CD8-positive, alpha-beta memory T cell (primary cell): ENCODE data around the gene GLYAT. TPM values are rescaled to one million over a fixed set of nuclear protein-coding genes. Genes with fewer than 3 reads are reported as not detected.

Experiments
- CTCF ChIA-PET: fragments of 350-600 bp; sonication (Branson Sonifier 250); formaldehyde crosslinking; loops from one replicate; lab custom pipeline; 2021; ENCODE audit warnings: antibody characterized with exemption; lab: Charles Lee
- POLR2A ChIA-PET: fragments of 350-600 bp; sonication (Branson Sonifier 250); formaldehyde crosslinking; loops from one replicate; lab custom pipeline; 2021; ENCODE audit warnings: antibody characterized with exemption; lab: Charles Lee
- DNase-seq, 5 donors: peaks; one replicate each; pipeline versions ENCODE4 v3.0.0 to v3.0.0-alpha.2; 2020 to 2022; ENCODE audit warnings: mixed read lengths in 1 of 5
- H3K27ac ChIP-seq: one replicate; pipeline ENCODE4 v1.7.0; 2013; ENCODE audit warnings: low read depth, mild to moderate bottlenecking, low read length, moderate library complexity
- H3K27me3 ChIP-seq: 2 replicates; pipeline ENCODE4 v1.7.0; 2013; ENCODE audit warnings: low read length, mild to moderate bottlenecking; ENCODE audit not compliant: insufficient read depth, poor library complexity, severe bottlenecking
- H3K36me3 ChIP-seq: 2 replicates; pipeline ENCODE4 v1.7.0; 2013; ENCODE audit warnings: mild to moderate bottlenecking, low read length, moderate library complexity; ENCODE audit not compliant: insufficient read depth
- H3K4me1 ChIP-seq: 2 replicates; pipeline ENCODE4 v1.7.0; 2013; ENCODE audit warnings: mild to moderate bottlenecking, low read length, moderate library complexity; ENCODE audit not compliant: insufficient read depth
- H3K4me3 ChIP-seq: 2 replicates; pipeline ENCODE4 v1.7.0; 2013; ENCODE audit warnings: mild to moderate bottlenecking, low read length
- H3K9me3 ChIP-seq: 2 replicates; pipeline ENCODE4 v1.7.0; 2013; ENCODE audit warnings: mild to moderate bottlenecking, low read length
- H3K27ac Mint-ChIP-seq, 8 donors: one replicate each; pipeline ENCODE4 v1.8.0; 2020 to 2021; ENCODE audit warnings: mixed read lengths in 8 of 8, mild to moderate bottlenecking in 6 of 8, inconsistent platforms in 3 of 8, moderate library complexity in 3 of 8
- H3K27me3 Mint-ChIP-seq, 2 donors: one replicate each; pipeline ENCODE4 v1.8.0; 2020 to 2021; ENCODE audit warnings: mixed read lengths in 2 of 2, mild to moderate bottlenecking in 1 of 2, moderate library complexity in 1 of 2
- H3K36me3 Mint-ChIP-seq, 3 donors: one replicate each; pipeline ENCODE4 v1.8.0; 2020 to 2021; ENCODE audit warnings: mixed read lengths in 3 of 3, inconsistent platforms in 1 of 3, mild to moderate bottlenecking in 1 of 3
- H3K4me1 Mint-ChIP-seq, 3 donors: one replicate each; pipeline ENCODE4 v1.8.0; 2020 to 2021; ENCODE audit warnings: mixed read lengths in 3 of 3, inconsistent platforms in 1 of 3, mild to moderate bottlenecking in 1 of 3
- H3K4me3 Mint-ChIP-seq, 7 donors: one replicate each; pipeline ENCODE4 v1.8.0; 2020 to 2021; ENCODE audit warnings: mixed read lengths in 7 of 7, mild to moderate bottlenecking in 6 of 7, moderate library complexity in 4 of 7, inconsistent platforms in 2 of 7
- H3K9me3 Mint-ChIP-seq, 5 donors: one replicate each; pipeline ENCODE4 v1.8.0; 2020 to 2022; ENCODE audit warnings: mixed read lengths in 5 of 5, mild to moderate bottlenecking in 3 of 5, moderate library complexity in 2 of 5, inconsistent platforms in 1 of 5
- polyA plus RNA-seq: library from polyadenylated mRNA; unstranded; fragments of 300-500 nt; fragmentation: Illumina TruSeq; gene quantifications from one replicate; pipeline ENCODE4 v1.2.3, GENCODE V29; 2021
- total RNA-seq, 2 experiments: library from RNA; stranded (reverse); gene quantifications; one replicate each; pipeline ENCODE4 v1.2.3, GENCODE V29; 2021

The GLYAT gene
- total and polyA plus RNA-seq, 3 experiments from 2014 or later, result not detected

DNA sequence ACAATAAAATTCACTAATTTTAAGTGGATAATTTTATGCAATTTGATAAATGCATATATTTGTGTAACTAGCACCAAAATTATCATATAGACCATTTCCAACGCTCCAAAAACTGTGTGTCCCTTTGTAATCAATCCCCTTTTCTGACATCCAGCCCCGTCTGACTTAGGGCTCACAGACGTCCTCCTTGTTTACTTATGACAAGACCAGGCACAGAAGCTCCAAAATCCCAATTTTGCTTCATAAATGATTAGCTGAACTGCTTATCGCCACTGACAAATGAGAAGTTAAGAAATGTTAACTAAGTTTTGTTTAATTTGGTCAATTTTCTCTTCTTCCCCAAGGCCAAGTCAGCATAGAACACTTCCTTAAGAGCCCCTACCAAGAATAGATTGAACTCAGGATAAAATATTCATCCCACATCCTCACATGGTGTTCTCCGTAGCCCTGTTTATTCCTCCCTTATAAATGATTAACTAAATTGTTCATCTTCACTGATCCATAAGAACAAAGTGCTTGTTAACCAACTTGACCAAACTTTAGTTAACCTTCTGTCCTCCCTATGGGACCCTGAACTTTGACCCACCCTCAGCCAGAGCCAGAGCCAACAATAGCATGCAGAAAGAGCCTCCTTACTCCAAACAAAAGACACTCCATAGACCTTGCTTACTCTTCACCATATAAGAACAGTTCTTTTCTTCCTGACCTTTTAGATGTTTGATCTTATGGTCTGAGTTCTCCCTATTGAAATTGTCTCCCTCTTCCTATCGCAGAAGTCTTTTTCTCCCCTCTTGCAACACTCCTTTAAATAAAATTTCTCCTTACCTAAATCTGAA lies 30.8 kb upstream of the GLYAT start:
- H3K4me1 Mint-ChIP-seq, result no peaks in the 10 kb centered on the region
- peaks cover 9 to 22% of the 10 kb centered on the region in 2 donors for H3K27me3 Mint-ChIP-seq
- H3K27ac Mint-ChIP-seq, result no peak overlapping the region
- Histone ChIP-seq H3K9me3 (no peaks in the 10 kb centered on the region), H3K4me1 (no peaks in the 10 kb centered on the region), H3K4me3 (no peak overlapping the region), H3K36me3 (no peaks in the 10 kb centered on the region), H3K27ac (no peak overlapping the region), H3K27me3 (no peaks in the 10 kb centered on the region)
- H3K36me3 Mint-ChIP-seq, result no peaks in the 10 kb centered on the region
- CTCF ChIA-PET, result no interaction called here
- no peaks in the 10 kb centered on the region for H3K9me3 Mint-ChIP-seq
- H3K4me3 Mint-ChIP-seq, result no peak overlapping the region
- no peak for DNase-seq
- POLR2A ChIA-PET, result no interaction called here

DNA sequence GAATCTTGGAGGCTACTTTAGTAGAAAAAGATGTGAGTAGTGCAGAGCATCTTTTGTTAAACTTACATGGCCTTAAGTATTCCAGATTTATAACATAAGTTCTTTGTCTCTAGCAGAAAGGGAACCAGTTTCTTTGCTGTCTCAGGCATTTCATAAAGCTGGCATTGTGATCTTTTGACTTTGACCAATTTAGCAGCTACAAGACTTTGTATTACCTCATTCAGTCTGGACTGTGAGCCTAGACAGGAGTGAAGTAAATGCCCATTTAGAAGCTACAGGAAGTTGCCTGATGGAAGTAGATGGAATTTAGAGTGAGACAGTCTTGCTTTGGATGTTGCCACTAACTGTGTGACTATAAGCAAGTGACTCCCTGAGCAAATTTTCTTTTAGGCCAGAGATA lies 25.7 kb upstream of the GLYAT start:
- no peaks in the 10 kb centered on the region for H3K27me3 ChIP-seq
- H3K27ac ChIP-seq, result no peak overlapping the region
- H3K9me3 ChIP-seq, result no peaks in the 10 kb centered on the region
- CTCF ChIA-PET, result no interaction called here
- peaks cover 0 to 3% (median 0%) of the 10 kb centered on the region in 5 donors for H3K9me3 Mint-ChIP-seq
- POLR2A ChIA-PET, result no interaction called here
- H3K4me1 ChIP-seq, result no peaks in the 10 kb centered on the region
- H3K4me1 Mint-ChIP-seq, result no peaks in the 10 kb centered on the region
- DNase-seq, result no peak
- H3K27me3 Mint-ChIP-seq, result peaks cover 3 to 10% of the 10 kb centered on the region in 2 donors
- H3K27ac Mint-ChIP-seq, result no peak overlapping the region
- H3K4me3 ChIP-seq, result no peak overlapping the region
- H3K36me3 Mint-ChIP-seq, result no peaks in the 10 kb centered on the region
- no peaks in the 10 kb centered on the region for H3K36me3 ChIP-seq
- no peak overlapping the region for H3K4me3 Mint-ChIP-seq

DNA sequence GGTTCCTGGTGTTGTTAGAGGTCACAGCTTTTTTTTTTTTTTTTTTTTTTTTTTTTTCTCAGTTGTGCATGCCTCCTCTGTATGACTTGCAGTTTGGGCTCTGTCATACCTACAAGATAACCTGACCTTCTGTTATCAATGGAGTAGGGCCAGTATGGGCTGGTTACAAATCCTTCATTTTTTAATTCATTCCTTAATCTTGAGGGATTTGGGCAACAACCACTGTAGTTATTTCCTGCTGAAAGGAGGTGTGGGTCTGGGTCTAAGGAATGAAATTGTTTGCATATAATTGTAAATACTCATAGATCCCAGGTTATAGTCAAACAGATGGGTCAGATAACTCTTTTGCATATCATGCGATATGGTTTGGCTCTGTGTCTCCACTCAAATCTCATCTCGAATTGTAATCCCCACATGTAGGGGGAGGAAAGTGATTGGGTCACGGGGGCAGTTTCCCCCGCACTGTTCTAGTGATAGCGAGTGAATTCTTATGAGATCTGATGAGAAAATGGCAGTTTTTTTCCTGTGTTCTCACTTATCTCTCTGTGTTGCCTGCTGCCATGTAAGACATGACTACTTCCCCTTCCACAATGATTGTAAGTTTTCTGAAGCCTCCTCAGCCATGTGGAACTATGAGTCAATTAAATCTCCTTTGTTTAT lies 14.1 kb upstream of the GLYAT start:
- H3K9me3 Mint-ChIP-seq, result peaks cover 4 to 23% (median 9%) of the 10 kb centered on the region in 5 donors
- POLR2A ChIA-PET, result no interaction called here

DNA sequence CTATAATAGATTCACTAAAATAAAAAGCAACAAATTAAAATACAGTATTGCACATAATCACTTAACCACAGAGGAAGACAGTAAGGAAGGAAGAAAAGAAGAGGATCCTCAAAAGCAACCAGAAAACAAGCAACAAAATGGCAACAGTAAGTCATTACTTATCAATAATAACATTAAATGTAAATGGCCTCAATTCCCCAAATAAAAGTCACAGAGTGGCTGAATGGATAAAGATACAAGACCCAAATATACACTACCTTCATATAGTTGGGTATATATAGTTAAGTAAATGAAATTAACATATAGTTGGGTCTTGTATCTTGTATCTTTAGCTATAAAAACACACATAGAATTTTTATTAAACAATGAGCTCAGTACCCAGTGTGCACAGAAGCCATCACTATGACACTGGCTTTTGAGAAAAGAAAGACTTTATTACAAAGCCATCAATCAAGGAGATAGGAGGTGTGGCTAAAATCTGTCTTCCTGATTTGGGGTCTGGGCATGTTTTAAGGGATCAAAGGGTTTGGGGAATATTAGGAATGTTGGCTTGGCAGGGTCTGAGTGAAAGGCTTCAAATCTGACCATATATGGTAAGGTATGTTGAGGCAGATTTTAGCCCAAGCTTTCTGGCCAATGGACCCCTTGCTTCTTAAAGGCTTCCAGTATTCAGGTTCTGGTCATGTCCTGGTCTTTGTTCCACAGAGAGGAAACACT lies 13.4 kb upstream of the GLYAT start:
- no peaks in the 10 kb centered on the region for H3K4me1 Mint-ChIP-seq
- CTCF ChIA-PET, result no interaction called here
- H3K4me3 ChIP-seq, result no peak overlapping the region

More for the DNA sequence above, 14.1 kb upstream of the GLYAT start:
- DNase-seq, result no peak
- Histone ChIP-seq H3K4me1 (no peaks in the 10 kb centered on the region), H3K36me3 (no peaks in the 10 kb centered on the region), H3K27ac (peak overlapping the region; percentile 28), H3K9me3 (no peaks in the 10 kb centered on the region), H3K4me3 (no peak overlapping the region), H3K27me3 (no peaks in the 10 kb centered on the region)
- Mint-ChIP-seq H3K36me3 (peaks cover 0 to 3% (median 0%) of the 10 kb centered on the region in 3 donors), H3K4me3 (no peak overlapping the region), H3K27me3 (peaks cover 22 to 34% of the 10 kb centered on the region in 2 donors), H3K4me1 (no peaks in the 10 kb centered on the region), H3K27ac (no peak overlapping the region)
- CTCF ChIA-PET, result no interaction called here

DNA sequence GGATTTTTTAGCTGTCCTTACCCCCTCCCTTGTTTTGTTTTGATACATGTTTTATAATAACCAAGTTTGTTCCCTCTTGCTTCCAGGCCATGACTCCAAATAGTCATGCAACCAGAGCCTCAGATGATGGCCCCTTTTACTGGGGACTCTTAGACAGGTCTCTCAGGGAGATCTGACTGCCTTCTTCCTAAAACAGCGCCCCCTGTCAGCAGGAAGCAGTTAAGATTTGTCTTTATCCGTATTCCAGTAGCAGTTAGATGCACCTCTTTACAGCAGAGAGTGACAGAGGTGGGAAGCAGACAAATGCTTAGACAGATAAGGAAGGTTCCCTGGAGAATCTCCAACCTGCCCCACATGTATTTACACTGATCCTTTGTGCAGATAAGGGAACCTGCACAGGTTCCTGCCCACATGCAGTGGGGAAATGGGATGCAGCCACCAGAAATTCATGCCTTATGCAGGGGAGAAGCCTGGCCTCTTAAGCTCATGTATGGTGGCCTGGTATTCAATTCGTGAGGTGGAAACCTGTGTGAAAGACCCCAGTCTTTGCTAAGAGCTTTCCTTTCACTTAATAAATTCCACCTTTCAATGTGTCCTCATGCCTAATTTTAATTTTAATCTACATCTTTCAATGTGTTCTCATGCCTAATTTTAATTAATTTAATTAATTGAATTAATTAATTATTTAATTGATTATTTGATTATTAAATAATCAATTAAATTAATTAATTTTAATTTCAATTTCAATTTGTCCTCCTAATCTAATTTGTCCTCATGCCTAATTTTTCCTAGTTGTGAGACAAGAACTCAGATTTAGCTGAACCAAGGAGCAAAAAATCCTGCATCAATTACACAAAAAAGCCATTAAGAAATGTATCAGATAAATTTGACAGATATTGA lies 11.5 kb upstream of the GLYAT start:
- Mint-ChIP-seq H3K4me3 (no peak overlapping the region), H3K27me3 (peaks cover 13 to 30% of the 10 kb centered on the region in 2 donors), H3K36me3 (peaks cover 0 to 4% (median 0%) of the 10 kb centered on the region in 3 donors), H3K27ac (no peak overlapping the region), H3K4me1 (no peaks in the 10 kb centered on the region), H3K9me3 (peaks cover 10 to 25% (median 12%) of the 10 kb centered on the region in 5 donors)
- ChIA-PET CTCF (no interaction called here), POLR2A (no interaction called here)
- Histone ChIP-seq H3K4me3 (no peak overlapping the region), H3K27ac (no peak overlapping the region), H3K36me3 (no peaks in the 10 kb centered on the region), H3K9me3 (no peaks in the 10 kb centered on the region), H3K27me3 (no peaks in the 10 kb centered on the region), H3K4me1 (no peaks in the 10 kb centered on the region)
- DNase-seq, result no peak

More for the DNA sequence above, 13.4 kb upstream of the GLYAT start:
- Histone ChIP-seq H3K4me1 (no peaks in the 10 kb centered on the region), H3K27ac (no peak overlapping the region), H3K9me3 (no peaks in the 10 kb centered on the region), H3K27me3 (no peaks in the 10 kb centered on the region), H3K36me3 (no peaks in the 10 kb centered on the region)
- Mint-ChIP-seq H3K4me3 (no peak overlapping the region), H3K36me3 (peaks cover 0 to 4% (median 0%) of the 10 kb centered on the region in 3 donors), H3K27ac (no peak overlapping the region), H3K27me3 (peaks cover 22 to 29% of the 10 kb centered on the region in 2 donors), H3K9me3 (peaks cover 6 to 25% (median 12%) of the 10 kb centered on the region in 5 donors)
- DNase-seq, result no peak
- POLR2A ChIA-PET, result no interaction called here

DNA sequence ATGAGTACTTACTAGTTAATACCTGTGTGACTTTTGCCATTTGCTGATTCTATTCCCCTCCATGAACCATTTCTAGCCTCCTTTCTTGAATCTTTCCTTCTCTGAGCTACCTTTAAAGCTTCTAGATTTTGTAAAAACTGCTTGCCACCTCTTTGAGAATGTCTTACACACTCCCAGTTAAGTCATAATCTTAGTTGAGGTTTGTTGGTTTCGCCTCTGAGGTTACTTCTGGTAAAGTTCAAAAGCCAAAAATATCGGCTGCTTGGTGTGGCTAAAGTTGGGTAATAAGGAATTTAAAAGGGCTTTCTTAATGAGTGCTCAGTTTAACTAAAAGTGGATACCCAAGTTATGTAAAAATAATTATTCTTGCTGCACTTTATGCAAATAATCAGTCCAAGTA lies 10.4 kb upstream of the GLYAT start:
- H3K9me3 ChIP-seq, result no peaks in the 10 kb centered on the region
- DNase-seq, result no peak
- no peaks in the 10 kb centered on the region for H3K4me1 ChIP-seq
- CTCF ChIA-PET, result no interaction called here
- no peaks in the 10 kb centered on the region for H3K4me1 Mint-ChIP-seq
- H3K4me3 ChIP-seq, result no peak overlapping the region
- no peak overlapping the region for H3K27ac ChIP-seq
- H3K36me3 ChIP-seq, result no peaks in the 10 kb centered on the region
- H3K4me3 Mint-ChIP-seq, result no peak overlapping the region
- H3K36me3 Mint-ChIP-seq, result peaks cover 0 to 4% (median 0%) of the 10 kb centered on the region in 3 donors
- H3K9me3 Mint-ChIP-seq, result peaks cover 10 to 25% (median 12%) of the 10 kb centered on the region in 5 donors
- H3K27me3 Mint-ChIP-seq, result peaks cover 14 to 32% of the 10 kb centered on the region in 2 donors
- H3K27me3 ChIP-seq, result no peaks in the 10 kb centered on the region
- no peak overlapping the region for H3K27ac Mint-ChIP-seq
- POLR2A ChIA-PET, result no interaction called here

DNA sequence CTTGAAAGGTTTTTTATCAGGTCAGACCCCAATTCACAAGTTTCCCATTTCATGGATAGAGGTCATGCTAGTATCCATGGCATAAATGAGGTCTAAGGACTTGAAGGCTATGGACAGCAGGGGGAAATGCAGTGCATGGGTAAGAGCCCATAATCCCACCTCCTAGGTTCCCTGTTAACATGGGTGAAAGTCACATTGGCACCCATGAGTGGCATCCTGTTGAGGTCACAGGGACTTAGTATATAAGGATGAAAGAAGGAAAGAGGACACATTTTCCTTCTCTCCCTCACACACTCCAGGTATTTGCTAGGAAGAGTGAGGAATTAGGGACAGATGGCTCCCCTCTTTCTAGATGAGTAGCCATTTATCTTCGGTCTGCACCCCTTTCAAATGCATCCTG lies 9.4 kb upstream of the GLYAT start:
- no peak for DNase-seq
- Histone ChIP-seq H3K4me3 (no peak overlapping the region), H3K9me3 (no peaks in the 10 kb centered on the region), H3K36me3 (no peaks in the 10 kb centered on the region), H3K4me1 (no peaks in the 10 kb centered on the region), H3K27me3 (no peaks in the 10 kb centered on the region), H3K27ac (no peak overlapping the region)
- Mint-ChIP-seq H3K4me1 (no peaks in the 10 kb centered on the region), H3K4me3 (no peak overlapping the region), H3K27me3 (peaks cover 14 to 36% of the 10 kb centered on the region in 2 donors), H3K36me3 (peaks cover 0 to 4% (median 0%) of the 10 kb centered on the region in 3 donors), H3K9me3 (peaks cover 10 to 25% (median 12%) of the 10 kb centered on the region in 5 donors), H3K27ac (no peak overlapping the region)
- CTCF ChIA-PET, result no interaction called here
- POLR2A ChIA-PET, result no interaction called here
